GM21526 (cell line): Measurements from ENCODE around the gene RNU4-1.
"Not testable (repeated sequence)": the region's sequence is repeated elsewhere in the genome, so short reads cannot be mapped to it uniquely, and the experiment has no call there.

ENCODE experiments used
- ATAC-seq: cut with Tn5 transposase; IDR thresholded peaks from one replicate; pipeline ENCODE4 v1.9.1; 2021; ENCODE audit warnings: moderate library complexity; ENCODE audit not compliant: unreplicated experiment, low FRiP score

Gene RNU4-1

GRCh38 chr12:120259418-120260202 lies 33.4 kb downstream of the RNU4-1 start:
- no peak for ATAC-seq

- no peak for ATAC-seq
These were observed 34.6 kb downstream of the RNU4-1 start for GRCh38 chr12:120258323-120258896.

GRCh38 chr12:120257041-120257821 lies 35.8 kb downstream of the RNU4-1 start:
- ATAC-seq, result no peak

- ATAC-seq, result no peak
These were observed 38.2 kb downstream of the RNU4-1 start for GRCh38 chr12:120254809-120255208.

GRCh38 chr12:120253313-120253712 lies 39.7 kb downstream of the RNU4-1 start:
- ATAC-seq, result not testable (repeated sequence)

- ATAC-seq, result no peak
These were observed 40.7 kb downstream of the RNU4-1 start for GRCh38 chr12:120252071-120252906.

- ATAC-seq, result not testable (repeated sequence)
These were observed 41.5 kb downstream of the RNU4-1 start for GRCh38 chr12:120251364-120252070.

- ATAC-seq, result no peak
These were observed 42.9 kb downstream of the RNU4-1 start for GRCh38 chr12:120249875-120250795.

GRCh38 chr12:120249266-120249874 lies 43.7 kb downstream of the RNU4-1 start:
- ATAC-seq, result no peak

- no peak for ATAC-seq
These were observed 45.4 kb downstream of the RNU4-1 start for GRCh38 chr12:120247621-120248030.

- no peak for ATAC-seq
These were observed 45.9 kb downstream of the RNU4-1 start for GRCh38 chr12:120247183-120247582.

- not testable (repeated sequence) for ATAC-seq
These were observed 46.3 kb downstream of the RNU4-1 start for GRCh38 chr12:120246705-120247104.
